Measurements from ENCODE around the gene PXK.

Gene PXK

GRCh38 chr3:58377168-58377567 is 44.5 kb downstream of the PXK start:
- Histone ChIP-seq H4K20me1 (ENCODE audit: insufficient read depth, low read length, poor library complexity, severe bottlenecking) (peaks cover 2% of the 10 kb centered on the region), H3K9me3 (ENCODE audit: insufficient read depth, low read depth, low read length) (no peaks in the 10 kb centered on the region), H3K36me3 (ENCODE audit: insufficient read depth, low read length) (peaks cover 7% of the 10 kb centered on the region; the same call in 1 of the 2 replicates), H3K9me2 (replicated peaks; ENCODE audit: low read depth, low read length) (no peaks in the 10 kb centered on the region), H2AFZ (ENCODE audit: low read length) (no peak overlapping the region), H3K9ac (ENCODE audit: low read depth, low read length, poor library complexity, severe bottlenecking) (no peak overlapping the region), H3K4me3 (ENCODE audit: low read length, poor library complexity, severe bottlenecking) (no peak overlapping the region), H3K79me2 (ENCODE audit: insufficient read depth, low read length) (peaks cover 3% of the 10 kb centered on the region; the same call in 1 of the 2 replicates), H3K4me2 (ENCODE audit: low read depth, low read length, poor library complexity, severe bottlenecking) (no peak overlapping the region), H3K4me1 (ENCODE audit: insufficient read depth, low read length, poor library complexity, severe bottlenecking) (no peaks in the 10 kb centered on the region), H3F3A (ENCODE audit: low read depth) (no peaks in the 10 kb centered on the region), H3K27me3 (ENCODE audit: insufficient read depth, low read length, poor library complexity, severe bottlenecking) (no peaks in the 10 kb centered on the region)
- no peak for TF ChIP-seq CTCF (conservative IDR thresholded peaks at IDR 0.05; ENCODE audit: low read length)

- no peak overlapping the region for H2AFZ ChIP-seq (ENCODE audit: low read length)
- H3K4me1 ChIP-seq (ENCODE audit: insufficient read depth, low read length, poor library complexity, severe bottlenecking) = no peaks in the 10 kb centered on the region
- no peak overlapping the region for H3K9ac ChIP-seq (ENCODE audit: low read depth, low read length, poor library complexity, severe bottlenecking)
- H3K9me3 ChIP-seq (ENCODE audit: insufficient read depth, low read depth, low read length) = no peaks in the 10 kb centered on the region
- TF ChIP-seq CTCF (conservative IDR thresholded peaks at IDR 0.05; ENCODE audit: low read length) (0 out of 2 replicates have a peak, but pooled peaks have one; percentile 9), EZH2phosphoT487 (IDR thresholded peaks at IDR 0.05; ENCODE audit: borderline replicate concordance) (no peak)
- no peaks in the 10 kb centered on the region for H3F3A ChIP-seq (ENCODE audit: low read depth)
- peaks cover 3% of the 10 kb centered on the region; the same call in 1 of the 2 replicates for H3K79me2 ChIP-seq (ENCODE audit: insufficient read depth, low read length)
- H3K4me3 ChIP-seq (ENCODE audit: low read length, poor library complexity, severe bottlenecking) = no peak overlapping the region
- H3K9me2 ChIP-seq (replicated peaks; ENCODE audit: low read depth, low read length) = no peaks in the 10 kb centered on the region
- no peak overlapping the region for H3K4me2 ChIP-seq (ENCODE audit: low read depth, low read length, poor library complexity, severe bottlenecking)
- H4K20me1 ChIP-seq (ENCODE audit: insufficient read depth, low read length, poor library complexity, severe bottlenecking) = peaks cover 2% of the 10 kb centered on the region
- no peaks in the 10 kb centered on the region for H3K27me3 ChIP-seq (ENCODE audit: insufficient read depth, low read length, poor library complexity, severe bottlenecking)
- peaks cover 11% of the 10 kb centered on the region; the same call in 1 of the 2 replicates for H3K36me3 ChIP-seq (ENCODE audit: insufficient read depth, low read length)
These were observed 45.1 kb downstream of the PXK start for GRCh38 chr3:58377750-58378149.

- H3K9me2 ChIP-seq (replicated peaks; ENCODE audit: low read depth, low read length) = no peaks in the 10 kb centered on the region
- peaks cover 2% of the 10 kb centered on the region for H4K20me1 ChIP-seq (ENCODE audit: insufficient read depth, low read length, poor library complexity, severe bottlenecking)
- no peak overlapping the region for H3K9ac ChIP-seq (ENCODE audit: low read depth, low read length, poor library complexity, severe bottlenecking)
- peaks cover 22% of the 10 kb centered on the region; the same call in 1 of the 2 replicates for H3K36me3 ChIP-seq (ENCODE audit: insufficient read depth, low read length)
- no peak overlapping the region for H2AFZ ChIP-seq (ENCODE audit: low read length)
- H3K27me3 ChIP-seq (ENCODE audit: insufficient read depth, low read length, poor library complexity, severe bottlenecking) = no peaks in the 10 kb centered on the region
- H3K79me2 ChIP-seq (ENCODE audit: insufficient read depth, low read length) = peaks cover 3% of the 10 kb centered on the region; the same call in 1 of the 2 replicates
- no peak for TF ChIP-seq CTCF (conservative IDR thresholded peaks at IDR 0.05; ENCODE audit: low read length)
- TF ChIP-seq EZH2phosphoT487 (IDR thresholded peaks at IDR 0.05; ENCODE audit: borderline replicate concordance) = no peak
- H3K9me3 ChIP-seq (ENCODE audit: insufficient read depth, low read depth, low read length) = no peaks in the 10 kb centered on the region
- no peaks in the 10 kb centered on the region for H3F3A ChIP-seq (ENCODE audit: low read depth)
- H3K4me1 ChIP-seq (ENCODE audit: insufficient read depth, low read length, poor library complexity, severe bottlenecking) = no peaks in the 10 kb centered on the region
- no peak overlapping the region for H3K4me3 ChIP-seq (ENCODE audit: low read length, poor library complexity, severe bottlenecking)
- no peak overlapping the region for H3K4me2 ChIP-seq (ENCODE audit: low read depth, low read length, poor library complexity, severe bottlenecking)
These were observed 46.8 kb downstream of the PXK start for GRCh38 chr3:58379351-58380073.

Measured in Loucy (cell line).